ENCODE data around the gene SLC12A4.

The SLC12A4 gene

DNA sequence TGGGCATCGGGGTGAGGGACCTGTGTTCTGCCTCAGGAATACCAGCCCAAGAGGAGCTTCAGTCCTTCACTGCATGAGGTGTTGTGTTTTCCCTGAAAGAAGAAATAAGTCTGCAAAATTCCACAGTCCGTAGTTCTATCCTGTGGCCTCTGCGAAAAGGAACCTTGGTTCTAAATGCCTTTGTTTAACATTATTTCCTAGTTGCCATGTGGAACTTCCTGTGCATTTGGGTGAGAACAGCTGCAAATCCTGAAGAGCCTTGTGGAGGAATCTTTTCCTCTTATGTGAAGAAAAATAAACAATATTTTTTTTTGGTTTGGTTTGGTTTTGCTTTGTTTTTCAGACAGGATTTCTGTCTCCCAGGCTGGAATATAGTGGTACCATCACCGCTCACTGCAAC is 65.6 kb downstream of the SLC12A4 start:
- no peak overlapping the region for H3K4me3 ChIP-seq (ENCODE audit: low read depth, low read length)

GRCh38 chr16:67901734-67902133 is 66.7 kb downstream of the SLC12A4 start:
- H3K4me3 ChIP-seq (ENCODE audit: low read depth, low read length) = no peak overlapping the region

- H3K4me3 ChIP-seq (ENCODE audit: low read depth, low read length) = no peak overlapping the region
Observed at GRCh38 chr16:67897231-67897630, 71.2 kb downstream of the SLC12A4 start.

DNA sequence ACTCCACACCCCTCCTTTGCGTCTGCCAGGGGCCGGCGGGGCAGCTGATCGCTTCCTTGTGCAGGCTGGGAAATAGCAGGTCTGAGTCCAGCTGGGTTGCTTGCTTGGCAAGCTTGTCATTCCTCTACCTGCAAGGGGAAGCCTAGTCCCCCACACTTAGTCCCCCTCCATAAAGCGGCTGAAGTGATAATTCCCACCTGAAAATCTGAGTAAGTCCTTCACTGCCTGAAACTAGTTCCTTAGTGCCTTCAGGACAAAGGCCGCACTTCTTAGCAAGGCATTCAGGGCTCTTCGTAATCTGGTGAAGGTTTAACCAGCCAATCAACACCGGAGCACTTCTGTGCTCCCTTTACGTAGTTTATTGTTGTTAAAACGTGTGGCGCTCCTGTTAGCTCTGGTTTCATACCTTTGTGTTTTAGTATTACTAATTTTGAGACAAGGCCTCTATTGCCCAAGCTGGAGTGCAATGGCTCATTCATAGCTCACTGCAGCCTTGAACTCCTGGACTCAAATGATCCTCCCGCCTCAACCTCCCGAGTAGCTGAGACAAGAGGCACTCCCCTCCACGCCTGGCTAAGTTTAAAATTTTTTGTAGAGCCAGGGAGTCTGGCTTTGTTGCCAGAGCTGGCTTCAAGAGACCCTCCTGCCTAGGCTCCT is 74.6 kb downstream of the SLC12A4 start:
- peak overlapping the region; percentile 93 for H3K4me3 ChIP-seq (ENCODE audit: low read depth, low read length)

Data from iPS-11a (cell line).